Cardiac muscle cell (in vitro differentiated cells and primary cell): ENCODE data around the gene BEND6. TPM values are rescaled to one million over a fixed set of nuclear protein-coding genes. Genes with fewer than 3 reads are reported as not detected.
"Not testable (repeated sequence)": the region's sequence is repeated elsewhere in the genome, so short reads cannot be mapped to it uniquely, and the experiment has no call there.

ENCODE experiments used
- DNase-seq, 2 donors: peaks; one replicate each; pipeline versions ENCODE4 v3.0.0 to v3.0.0-alpha.2; 2010 to 2017; ENCODE audit warnings: low read depth in 1 of 2, low spot score in 1 of 2
- H3K27ac ChIP-seq: fragments of 200-600 bp; sonication (generic); 2 replicates; pipeline ENCODE4 v1.5.1; 2016
- H3K27me3 ChIP-seq: fragments of 200-600 bp; sonication (generic); 2 replicates; pipeline ENCODE4 v1.6.0; 2016; ENCODE audit warnings: control low read depth
- H3K36me3 ChIP-seq: fragments of 200-600 bp; sonication (generic); 2 replicates; pipeline ENCODE4 v1.5.1; 2016; ENCODE audit warnings: control low read depth
- H3K4me1 ChIP-seq: fragments of 200-600 bp; sonication (generic); 2 replicates; pipeline ENCODE4 v1.8.1; 2017; ENCODE audit warnings: low read depth, mild to moderate bottlenecking, mixed run types
- H3K4me3 ChIP-seq: fragments of 200-600 bp; sonication (generic); 2 replicates; pipeline ENCODE4 v1.5.1; 2016; ENCODE audit warnings: mild to moderate bottlenecking
- H3K9me3 ChIP-seq: fragments of 200-600 bp; sonication (generic); 2 replicates; pipeline ENCODE4 v1.5.1; 2017; ENCODE audit warnings: low read depth, mild to moderate bottlenecking, control low read depth
- polyA plus RNA-seq: library from polyadenylated mRNA; unstranded; fragments of >200 nt; fragmentation: Nextera tagmentation; extraction: Ambion mirVana; gene quantifications from 2 replicates; pipeline ENCODE4 v1.2.1, GENCODE V29; 2016
- total RNA-seq: library from RNA; depleted of rRNA; stranded (reverse); fragments of >200 nt; gene quantifications from 2 replicates; pipeline ENCODE4 v1.2.3, GENCODE V29; 2016
- TF ChIP-seq, protein P1 (sequence below): IDR thresholded peaks from 2 replicates; pipeline ENCODE4 v1.5.1; 2012; ENCODE audit warnings: low read depth, mild to moderate bottlenecking, low read length

Gene BEND6
- total and polyA plus RNA-seq, 2 experiments from 2014 or later = 0.09 to 0.84 TPM

DNA sequence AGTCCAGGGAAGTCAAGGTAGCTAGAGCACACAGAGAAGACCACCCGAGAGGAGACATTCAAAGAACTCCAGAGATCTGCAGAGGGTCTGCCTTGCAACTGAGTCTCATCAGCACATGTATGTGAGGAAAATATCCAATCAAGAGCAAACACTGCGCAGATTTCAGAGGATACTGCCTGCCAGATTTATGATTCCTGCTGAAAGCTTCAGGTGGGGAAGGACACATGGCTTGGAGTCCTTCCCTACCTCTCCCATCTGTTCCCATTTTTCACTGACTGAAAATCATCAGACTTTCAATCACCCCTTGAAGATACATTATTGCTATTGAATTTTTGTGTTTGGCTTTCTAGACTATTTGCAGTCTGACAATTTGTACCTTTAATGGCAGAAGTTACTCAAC, 84.0 kb downstream of the BEND6 start:
- TF ChIP-seq, protein P1, sequence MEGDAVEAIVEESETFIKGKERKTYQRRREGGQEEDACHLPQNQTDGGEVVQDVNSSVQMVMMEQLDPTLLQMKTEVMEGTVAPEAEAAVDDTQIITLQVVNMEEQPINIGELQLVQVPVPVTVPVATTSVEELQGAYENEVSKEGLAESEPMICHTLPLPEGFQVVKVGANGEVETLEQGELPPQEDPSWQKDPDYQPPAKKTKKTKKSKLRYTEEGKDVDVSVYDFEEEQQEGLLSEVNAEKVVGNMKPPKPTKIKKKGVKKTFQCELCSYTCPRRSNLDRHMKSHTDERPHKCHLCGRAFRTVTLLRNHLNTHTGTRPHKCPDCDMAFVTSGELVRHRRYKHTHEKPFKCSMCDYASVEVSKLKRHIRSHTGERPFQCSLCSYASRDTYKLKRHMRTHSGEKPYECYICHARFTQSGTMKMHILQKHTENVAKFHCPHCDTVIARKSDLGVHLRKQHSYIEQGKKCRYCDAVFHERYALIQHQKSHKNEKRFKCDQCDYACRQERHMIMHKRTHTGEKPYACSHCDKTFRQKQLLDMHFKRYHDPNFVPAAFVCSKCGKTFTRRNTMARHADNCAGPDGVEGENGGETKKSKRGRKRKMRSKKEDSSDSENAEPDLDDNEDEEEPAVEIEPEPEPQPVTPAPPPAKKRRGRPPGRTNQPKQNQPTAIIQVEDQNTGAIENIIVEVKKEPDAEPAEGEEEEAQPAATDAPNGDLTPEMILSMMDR = no peak
- Histone ChIP-seq H3K9me3 (no peaks in the 10 kb centered on the region), H3K27me3 (no peaks in the 10 kb centered on the region), H3K4me3 (no peak overlapping the region), H3K27ac (no peak overlapping the region), H3K4me1 (no peaks in the 10 kb centered on the region), H3K36me3 (no peaks in the 10 kb centered on the region)
- DNase-seq = no peak

DNA sequence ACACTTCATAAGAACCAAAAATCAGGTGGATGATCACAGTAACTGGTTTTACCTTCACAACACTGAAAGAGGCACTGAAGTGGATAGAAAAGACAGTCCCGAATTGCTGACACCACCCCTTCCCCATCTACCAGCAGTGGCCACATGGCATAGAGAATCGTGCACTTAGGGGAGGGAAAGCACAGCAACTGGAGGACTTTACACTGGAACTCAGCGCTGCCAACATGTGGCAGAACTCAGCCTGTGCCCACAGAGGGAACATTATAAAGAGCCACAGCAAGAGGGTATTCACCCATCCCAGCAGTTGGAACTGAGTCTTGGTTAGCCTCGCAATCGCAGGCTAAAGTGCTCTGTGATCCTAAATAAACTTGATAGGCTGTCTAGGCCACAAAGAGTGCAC, 85.1 kb downstream of the BEND6 start:
- Histone ChIP-seq H3K27ac (no peak overlapping the region), H3K4me1 (no peaks in the 10 kb centered on the region), H3K4me3 (no peak overlapping the region), H3K27me3 (peaks cover 1% of the 10 kb centered on the region), H3K36me3 (no peaks in the 10 kb centered on the region), H3K9me3 (no peaks in the 10 kb centered on the region)
- TF ChIP-seq, protein P1 = peak; percentile 5
- DNase-seq = no peak

DNA sequence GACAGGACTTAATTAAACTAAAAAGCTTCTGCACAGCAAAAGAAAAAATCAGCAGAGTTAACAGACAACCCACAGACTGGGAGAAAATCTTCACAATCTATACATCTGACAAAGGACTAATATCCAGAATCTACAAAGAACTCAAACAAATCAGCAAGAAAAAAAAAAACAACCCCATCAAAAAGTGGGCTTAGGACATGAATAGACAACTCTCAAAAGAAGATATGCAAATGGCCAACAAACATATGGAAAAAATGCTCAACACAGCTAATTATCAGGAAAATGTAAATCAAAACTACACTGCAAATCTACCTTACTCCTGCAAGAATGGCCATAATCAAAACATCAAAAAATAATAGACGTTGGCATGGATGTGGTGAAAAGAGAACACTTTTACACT, 89.2 kb downstream of the BEND6 start:
- H3K36me3 ChIP-seq, H3K9me3 ChIP-seq, H3K4me3 ChIP-seq, DNase-seq, H3K27me3 ChIP-seq, H3K27ac ChIP-seq: not testable (repeated sequence)
- H3K4me1 ChIP-seq = peaks cover 12% of the 10 kb centered on the region

DNA sequence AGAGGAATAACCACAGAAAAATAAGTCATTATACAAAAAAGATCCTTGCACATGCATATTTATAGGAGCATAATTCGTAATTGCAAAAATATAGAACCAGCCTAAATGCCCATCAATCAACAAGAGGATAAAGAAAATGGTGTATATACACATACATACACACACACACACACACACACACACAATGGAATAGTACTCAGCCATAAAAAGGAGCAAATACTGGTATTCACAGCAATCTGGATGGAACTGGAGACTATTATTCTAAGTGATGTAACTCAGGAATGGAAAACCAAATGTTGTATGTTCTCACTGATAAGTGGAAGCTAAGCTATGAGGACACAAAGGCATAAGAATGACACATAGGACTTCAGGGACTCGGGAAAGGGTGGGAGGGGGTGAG, 89.7 kb downstream of the BEND6 start:
- no peaks in the 10 kb centered on the region for H3K9me3 ChIP-seq
- H3K4me1 ChIP-seq = peaks cover 12% of the 10 kb centered on the region
- H3K4me3 ChIP-seq = no peak overlapping the region
- H3K36me3 ChIP-seq = peaks cover 4% of the 10 kb centered on the region
- H3K27ac ChIP-seq = no peak overlapping the region
- peaks cover 5% of the 10 kb centered on the region for H3K27me3 ChIP-seq
- TF ChIP-seq, protein P1 = no peak
- DNase-seq = no peak

DNA sequence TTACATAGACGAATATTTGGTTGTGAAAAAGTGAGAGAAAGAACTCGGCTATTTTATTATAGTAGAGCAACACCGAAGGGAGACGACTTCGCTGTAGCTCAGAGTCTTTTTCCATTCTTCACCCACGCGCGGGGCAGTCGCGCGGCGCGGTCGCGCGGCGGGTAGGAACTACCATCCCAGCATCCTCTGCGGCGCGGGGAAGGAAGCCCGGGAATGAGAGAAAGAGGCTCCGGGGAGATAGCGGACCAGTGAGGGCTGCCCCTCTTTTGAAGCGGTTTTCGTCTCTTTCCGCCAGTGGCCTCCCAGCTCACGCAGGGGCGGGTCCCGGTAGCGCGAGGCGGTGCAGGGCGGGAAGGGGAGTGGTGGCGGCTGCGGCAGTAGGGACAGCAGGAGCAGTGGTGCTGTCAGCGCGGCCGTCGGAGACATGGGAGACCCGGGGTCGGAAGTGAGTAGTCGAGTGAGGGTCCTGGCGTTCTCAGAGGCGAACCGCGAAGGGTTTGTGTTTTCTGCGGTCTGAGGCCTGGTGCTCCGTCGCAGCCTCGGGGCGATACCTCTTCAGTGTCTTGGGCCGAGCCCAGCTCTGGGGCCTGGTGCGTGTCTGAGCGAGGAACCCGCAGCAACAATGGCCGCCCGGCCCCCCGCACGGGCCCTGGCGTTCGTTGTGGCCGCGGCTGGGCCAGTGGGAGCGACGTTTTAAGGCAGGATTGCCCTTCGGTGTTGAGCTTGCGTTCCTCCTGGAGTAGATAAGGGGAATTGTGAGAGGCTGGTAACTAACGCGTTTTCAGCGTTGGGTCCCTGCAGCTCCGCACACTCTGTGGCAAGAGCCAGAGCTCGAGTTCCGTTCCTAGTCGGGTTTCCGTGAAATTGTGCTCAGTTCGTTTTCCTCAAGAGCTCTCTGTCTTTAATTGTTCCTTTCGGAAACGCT, 91.7 kb downstream of the BEND6 start, which contains the start of gene KIAA1586:
TSS of gene KIAA1586 (plus strand) at position 362 of the 925 bp plus-strand sequence. CDS start at position 425, 63 bp downstream.
- H3K4me3 ChIP-seq = peak within 1 kb of the TSS; percentile 80
- not testable (repeated sequence) for H3K27me3 ChIP-seq, H3K36me3 ChIP-seq, H3K9me3 ChIP-seq
- H3K4me1 ChIP-seq = peaks cover 12% of the 10 kb centered on the region
- peak within 1 kb of the TSS; percentile 49 for H3K27ac ChIP-seq
- DNase-seq = peak; percentile 90 to 92

DNA sequence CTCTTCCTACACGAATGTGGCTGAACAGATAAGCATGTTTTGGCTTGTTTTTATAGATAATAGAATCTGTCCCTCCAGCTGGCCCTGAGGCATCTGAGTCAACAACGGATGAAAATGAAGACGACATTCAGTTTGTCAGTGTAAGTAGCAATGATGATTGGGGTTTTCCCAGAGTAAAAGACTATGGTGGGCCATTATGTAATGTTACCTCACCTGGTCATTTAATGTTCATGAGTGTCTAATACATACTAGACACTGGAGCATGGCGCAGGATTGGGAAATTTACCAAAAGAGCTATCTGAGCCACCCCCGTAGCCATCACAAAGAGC, 92.3 kb downstream of the BEND6 start:
- H3K4me3 ChIP-seq, DNase-seq, H3K27ac ChIP-seq, H3K27me3 ChIP-seq, H3K9me3 ChIP-seq: not testable (repeated sequence)
- H3K4me1 ChIP-seq = peaks cover 12% of the 10 kb centered on the region
- H3K36me3 ChIP-seq = peaks cover 10% of the 10 kb centered on the region

DNA sequence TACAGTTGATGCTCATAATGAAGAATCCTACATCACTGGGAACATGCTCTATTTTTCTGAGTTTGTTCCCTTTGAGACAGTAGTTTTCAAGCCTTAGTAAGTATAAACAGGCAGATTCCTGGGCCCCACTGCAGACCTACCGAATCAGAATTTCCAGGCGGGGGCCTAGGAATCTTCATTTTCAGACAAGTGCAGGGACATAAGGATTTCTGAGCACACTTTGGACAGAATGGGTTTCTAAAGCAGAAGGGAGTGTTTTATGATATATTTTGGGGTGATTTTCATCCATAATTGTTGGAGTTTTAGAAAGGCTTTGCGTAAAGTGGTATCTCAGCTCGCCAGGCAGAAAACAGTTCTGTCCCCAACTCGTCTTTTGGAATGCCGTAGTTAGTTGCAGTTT, 93.0 kb downstream of the BEND6 start:
- H3K27me3 ChIP-seq, H3K9me3 ChIP-seq, H3K27ac ChIP-seq, DNase-seq: not testable (repeated sequence)
- H3K4me1 ChIP-seq = peaks cover 12% of the 10 kb centered on the region
- H3K36me3 ChIP-seq = peaks cover 15% of the 10 kb centered on the region
- H3K4me3 ChIP-seq = peak overlapping the region; percentile 3
